H1 (cell line): Measurements from ENCODE around the gene PPP1R13B.

Experiments
- BRCA1 ChIP-seq: IDR thresholded peaks from 2 replicates; pipeline ENCODE4 v1.6.1; 2012; ENCODE audit warnings: low read depth, low read length, improper control_type of control experiment
- CEBPB ChIP-seq: IDR thresholded peaks from 2 replicates; pipeline ENCODE4 v1.6.1; 2012; ENCODE audit warnings: low read depth, low read length
- CTCF ChIP-seq, 3 experiments: IDR thresholded peaks; 1 replicate in 2 of 3; 2 replicates in 1 of 3; pipeline versions ENCODE4 v1.5.1 to v1.6.1; 2011; ENCODE audit warnings: low read length in 3 of 3, mild to moderate bottlenecking in 3 of 3, inconsistent platforms in 2 of 3, low read depth in 1 of 3, moderate library complexity in 1 of 3; ENCODE audit not compliant: insufficient read depth in 1 of 3; ENCODE audit errors: control extremely low read depth in 1 of 3
- GTF2F1 ChIP-seq: IDR thresholded peaks from 2 replicates; pipeline ENCODE4 v1.6.1; 2012; ENCODE audit warnings: low read depth, low read length, improper control_type of control experiment, borderline replicate concordance
- HDAC2 ChIP-seq, 2 experiments: fragments of 300-600 bp in 1 of 2; sonication (generic) in 1 of 2; IDR thresholded peaks; 2 replicates each; pipeline ENCODE4 v1.6.1; 2011 to 2012; ENCODE audit warnings: low read depth in 2 of 2, low read length in 2 of 2, mild to moderate bottlenecking in 2 of 2, moderate library complexity in 2 of 2, borderline replicate concordance in 1 of 2, inconsistent platforms in 1 of 2
- KDM1A ChIP-seq: fragments of 200-600, 300-600 bp; sonication (generic); IDR thresholded peaks from 2 replicates; pipeline ENCODE4 v1.7.1; 2016; ENCODE audit warnings: mild to moderate bottlenecking, low read length, borderline replicate concordance
- MAFK ChIP-seq: IDR thresholded peaks from 2 replicates; pipeline ENCODE4 v1.6.1; 2012; ENCODE audit warnings: low read depth, mild to moderate bottlenecking, improper control_type of control experiment, low read length
- MAX ChIP-seq: IDR thresholded peaks from 2 replicates; pipeline ENCODE4 v1.6.1; 2012; ENCODE audit warnings: inconsistent platforms
- POLR2A ChIP-seq, 2 experiments: IDR thresholded peaks; 1 replicate in 1 of 2; 2 replicates in 1 of 2; pipeline ENCODE4 v1.6.1; 2011; ENCODE audit warnings: low read depth in 2 of 2, low read length in 2 of 2, mild to moderate bottlenecking in 2 of 2; ENCODE audit errors: control extremely low read depth in 1 of 2
- SIX5 ChIP-seq: IDR thresholded peaks from 2 replicates; pipeline ENCODE4 v1.6.1; 2011; ENCODE audit warnings: mild to moderate bottlenecking, low read depth, low read length
- TAF1 ChIP-seq: IDR thresholded peaks from 2 replicates; pipeline ENCODE4 v1.6.1; 2011; ENCODE audit warnings: mild to moderate bottlenecking, low read depth, low read length
- USF2 ChIP-seq: IDR thresholded peaks from 2 replicates; pipeline ENCODE4 v1.6.1; 2011; ENCODE audit warnings: low read length, improper control_type of control experiment

- TF ChIP-seq HDAC2 (IDR thresholded peaks at IDR 0.05; ENCODE audit: borderline replicate concordance in 1 of 2, low read depth in 2 of 2, low read length in 2 of 2), result no peak
- TF ChIP-seq POLR2A (IDR thresholded peaks at IDR 0.05; ENCODE audit: control extremely low read depth in 1 of 2, low read depth in 2 of 2, low read length in 2 of 2), result no peak
- TF ChIP-seq KDM1A, result no peak
- TF ChIP-seq CTCF (IDR thresholded peaks at IDR 0.05; ENCODE audit: control extremely low read depth in 1 of 3, insufficient read depth in 1 of 3, low read depth in 1 of 3, low read length in 3 of 3), result no peak
- TF ChIP-seq CEBPB, result no peak
- TF ChIP-seq BRCA1, result no peak
- no peak for TF ChIP-seq USF2
- no peak for TF ChIP-seq GTF2F1
- TF ChIP-seq SIX5, result no peak
- TF ChIP-seq TAF1, result no peak
- TF ChIP-seq MAX, result no peak
- TF ChIP-seq MAFK, result no peak
These were observed 12.4 kb downstream of the PPP1R13B start for GRCh38 chr14:103834956-103835355.
